SH-SY5Y (cell line): Measurements from ENCODE around the gene RNF111.

Source experiments
- GATA2 ChIP-seq: IDR thresholded peaks from 2 replicates; pipeline ENCODE4 v1.6.1; 2011; ENCODE audit warnings: mild to moderate bottlenecking, low read depth, low read length
- GATA3 ChIP-seq: IDR thresholded peaks from 2 replicates; pipeline ENCODE4 v1.6.1; 2011; ENCODE audit warnings: low read depth, mild to moderate bottlenecking, low read length, moderate library complexity

- TF ChIP-seq GATA3 (no peak), GATA2 (no peak)
Measured at GRCh38 chr15:59104912-59105732, 117.7 kb downstream of the RNF111 start, which contains the start of gene CCNB2.
